LoVo (cell line): ENCODE measurements around the gene ANKRD9.
"Not testable (repeated sequence)": the region's sequence is repeated elsewhere in the genome, so short reads cannot be mapped to it uniquely, and the experiment has no call there.

Experiments
- DNase-seq: peaks from one replicate; pipeline ENCODE4 v3.0.0-alpha.2; 2016; ENCODE audit warnings: low spot score

The ANKRD9 gene

GRCh38 chr14:102538602-102539543, 29.3 kb upstream of the ANKRD9 start:
- no peak for DNase-seq

- DNase-seq: no peak
Measured at GRCh38 chr14:102537981-102538601, 28.5 kb upstream of the ANKRD9 start.

- DNase-seq: peak; percentile 57
Measured at GRCh38 chr14:102532204-102532658, 22.7 kb upstream of the ANKRD9 start.

- no peak for DNase-seq
Measured at GRCh38 chr14:102530828-102531478, 21.4 kb upstream of the ANKRD9 start.

GRCh38 chr14:102528431-102529170, 19.0 kb upstream of the ANKRD9 start:
- no peak for DNase-seq

GRCh38 chr14:102525929-102526497, 16.4 kb upstream of the ANKRD9 start:
- DNase-seq: no peak

GRCh38 chr14:102525219-102525928, 15.8 kb upstream of the ANKRD9 start:
- DNase-seq: peak; percentile 54

GRCh38 chr14:102524451-102525218, 15.1 kb upstream of the ANKRD9 start:
- DNase-seq: peak; percentile 98

- DNase-seq: no peak
Measured at GRCh38 chr14:102523569-102524450, 14.2 kb upstream of the ANKRD9 start.

GRCh38 chr14:102523200-102523568, 13.6 kb upstream of the ANKRD9 start:
- DNase-seq: no peak

GRCh38 chr14:102519709-102520108, 10.1 kb upstream of the ANKRD9 start:
- not testable (repeated sequence) for DNase-seq

GRCh38 chr14:102518063-102518648, 8.6 kb upstream of the ANKRD9 start:
- no peak for DNase-seq

GRCh38 chr14:102517392-102518062, 8.0 kb upstream of the ANKRD9 start:
- no peak for DNase-seq

- DNase-seq: peak; percentile 65
Measured at GRCh38 chr14:102516531-102517391, 7.2 kb upstream of the ANKRD9 start.

- no peak for DNase-seq
Measured at GRCh38 chr14:102514987-102515733, 5.6 kb upstream of the ANKRD9 start.
